ENCODE measurements around the gene EVL. TPM values are rescaled to one million over a fixed set of nuclear protein-coding genes. Genes with fewer than 3 reads are reported as not detected.

EVL gene
- total and polyA plus RNA-seq, 2 donors: 40.3 to 93.8 TPM

GRCh38 chr14:100031506-100032281 is 33.5 kb upstream of the EVL start:
- Histone ChIP-seq H3K4me3 (ENCODE audit: low read depth, low read length) (no peak overlapping the region), H3K36me3 (ENCODE audit: insufficient read depth) (no peaks in the 10 kb centered on the region), H3K4me1 (ENCODE audit: insufficient read depth) (no peaks in the 10 kb centered on the region), H3K27ac (ENCODE audit: low read depth) (no peak overlapping the region)
- 36% methylated on average over 7 of the region's 7 CpGs for WGBS
- no peak for DNase-seq (ENCODE audit: extremely low spot score)

- Histone ChIP-seq H3K4me1 (ENCODE audit: insufficient read depth) (no peaks in the 10 kb centered on the region), H3K36me3 (ENCODE audit: insufficient read depth) (no peaks in the 10 kb centered on the region), H3K27ac (ENCODE audit: low read depth) (no peak overlapping the region), H3K4me3 (ENCODE audit: low read depth, low read length) (no peak overlapping the region)
- whole genome bisulfite sequencing: 84% methylated on average over 1 of the region's 1 CpG
- DNase-seq (ENCODE audit: extremely low spot score): no peak
Measured at GRCh38 chr14:100032738-100033137, 32.5 kb upstream of the EVL start.

GRCh38 chr14:100033347-100034075 is 31.7 kb upstream of the EVL start:
- H3K27ac ChIP-seq (ENCODE audit: low read depth): no peak overlapping the region
- 88% methylated on average over 5 of the region's 5 CpGs for WGBS
- DNase-seq (ENCODE audit: extremely low spot score): no peak
- no peaks in the 10 kb centered on the region for H3K36me3 ChIP-seq (ENCODE audit: insufficient read depth)
- H3K4me1 ChIP-seq (ENCODE audit: insufficient read depth): no peaks in the 10 kb centered on the region
- no peak overlapping the region for H3K4me3 ChIP-seq (ENCODE audit: low read depth, low read length)

- Histone ChIP-seq H3K4me3 (ENCODE audit: low read depth, low read length) (no peak overlapping the region), H3K4me1 (ENCODE audit: insufficient read depth) (no peaks in the 10 kb centered on the region), H3K27ac (ENCODE audit: low read depth) (no peak overlapping the region), H3K36me3 (ENCODE audit: insufficient read depth) (no peaks in the 10 kb centered on the region)
- DNase-seq (ENCODE audit: extremely low spot score): no peak
- WGBS: 83% methylated on average over 4 of the region's 4 CpGs
Measured at GRCh38 chr14:100034468-100034867, 30.8 kb upstream of the EVL start.

- Histone ChIP-seq H3K36me3 (ENCODE audit: insufficient read depth) (no peaks in the 10 kb centered on the region), H3K4me1 (ENCODE audit: insufficient read depth) (no peaks in the 10 kb centered on the region), H3K27ac (ENCODE audit: low read depth) (no peak overlapping the region), H3K4me3 (ENCODE audit: low read depth, low read length) (no peak overlapping the region)
- no peak for DNase-seq (ENCODE audit: extremely low spot score)
Measured at GRCh38 chr14:100034961-100035500, 30.2 kb upstream of the EVL start.

- WGBS: 94% methylated on average over 2 of the region's 2 CpGs
- DNase-seq (ENCODE audit: extremely low spot score): no peak
- H3K27ac ChIP-seq (ENCODE audit: low read depth): no peak overlapping the region
- no peaks in the 10 kb centered on the region for H3K36me3 ChIP-seq (ENCODE audit: insufficient read depth)
- no peaks in the 10 kb centered on the region for H3K4me1 ChIP-seq (ENCODE audit: insufficient read depth)
- H3K4me3 ChIP-seq (ENCODE audit: low read depth, low read length): no peak overlapping the region
Measured at GRCh38 chr14:100035700-100036099, 29.5 kb upstream of the EVL start.

- no peaks in the 10 kb centered on the region for H3K4me1 ChIP-seq (ENCODE audit: insufficient read depth)
- H3K4me3 ChIP-seq (ENCODE audit: low read depth, low read length): no peak overlapping the region
- 60% methylated on average over 2 of the region's 2 CpGs for WGBS
- H3K27ac ChIP-seq (ENCODE audit: low read depth): no peak overlapping the region
- H3K36me3 ChIP-seq (ENCODE audit: insufficient read depth): no peaks in the 10 kb centered on the region
- no peak for DNase-seq (ENCODE audit: extremely low spot score)
Measured at GRCh38 chr14:100037353-100037752, 27.9 kb upstream of the EVL start.

- no peaks in the 10 kb centered on the region for H3K4me1 ChIP-seq (ENCODE audit: insufficient read depth)
- no peaks in the 10 kb centered on the region for H3K36me3 ChIP-seq (ENCODE audit: insufficient read depth)
- no peak overlapping the region for H3K27ac ChIP-seq (ENCODE audit: low read depth)
- no peak overlapping the region for H3K4me3 ChIP-seq (ENCODE audit: low read depth, low read length)
- WGBS: 76% methylated on average over 5 of the region's 5 CpGs
- no peak for DNase-seq (ENCODE audit: extremely low spot score)
Measured at GRCh38 chr14:100038065-100038464, 27.2 kb upstream of the EVL start.

GRCh38 chr14:100039903-100040302 is 25.3 kb upstream of the EVL start:
- no peak overlapping the region for H3K4me3 ChIP-seq (ENCODE audit: low read depth, low read length)
- H3K27ac ChIP-seq (ENCODE audit: low read depth): no peak overlapping the region
- no peak for DNase-seq (ENCODE audit: extremely low spot score)
- no peaks in the 10 kb centered on the region for H3K36me3 ChIP-seq (ENCODE audit: insufficient read depth)
- WGBS: 92% methylated on average over 3 of the region's 3 CpGs
- no peaks in the 10 kb centered on the region for H3K4me1 ChIP-seq (ENCODE audit: insufficient read depth)

GRCh38 chr14:100041271-100041670 is 24.0 kb upstream of the EVL start:
- no peak for DNase-seq (ENCODE audit: extremely low spot score)
- H3K27ac ChIP-seq (ENCODE audit: low read depth): no peak overlapping the region
- WGBS: 85% methylated on average over 2 of the region's 2 CpGs
- H3K4me3 ChIP-seq (ENCODE audit: low read depth, low read length): no peak overlapping the region
- H3K4me1 ChIP-seq (ENCODE audit: insufficient read depth): no peaks in the 10 kb centered on the region
- no peaks in the 10 kb centered on the region for H3K36me3 ChIP-seq (ENCODE audit: insufficient read depth)

- no peak for DNase-seq (ENCODE audit: extremely low spot score)
- H3K4me3 ChIP-seq (ENCODE audit: low read depth, low read length): no peak overlapping the region
- H3K36me3 ChIP-seq (ENCODE audit: insufficient read depth): no peaks in the 10 kb centered on the region
- no peak overlapping the region for H3K27ac ChIP-seq (ENCODE audit: low read depth)
- H3K4me1 ChIP-seq (ENCODE audit: insufficient read depth): no peaks in the 10 kb centered on the region
- 87% methylated on average over 6 of the region's 6 CpGs for WGBS
Measured at GRCh38 chr14:100042286-100042685, 22.9 kb upstream of the EVL start.

GRCh38 chr14:100045642-100046344 is 19.4 kb upstream of the EVL start:
- H3K4me3 ChIP-seq (ENCODE audit: low read depth, low read length): no peak overlapping the region
- no peak overlapping the region for H3K27ac ChIP-seq (ENCODE audit: low read depth)
- no peak for DNase-seq (ENCODE audit: extremely low spot score)
- WGBS: 75% methylated on average over 4 of the region's 4 CpGs
- no peaks in the 10 kb centered on the region for H3K36me3 ChIP-seq (ENCODE audit: insufficient read depth)
- no peaks in the 10 kb centered on the region for H3K4me1 ChIP-seq (ENCODE audit: insufficient read depth)

GRCh38 chr14:100047600-100047999 is 17.6 kb upstream of the EVL start:
- Histone ChIP-seq H3K4me3 (ENCODE audit: low read depth, low read length) (no peak overlapping the region), H3K4me1 (ENCODE audit: insufficient read depth) (no peaks in the 10 kb centered on the region), H3K36me3 (ENCODE audit: insufficient read depth) (no peaks in the 10 kb centered on the region), H3K27ac (ENCODE audit: low read depth) (no peak overlapping the region)
- no peak for DNase-seq (ENCODE audit: extremely low spot score)
- WGBS: 92% methylated on average over 4 of the region's 4 CpGs

- Histone ChIP-seq H3K4me1 (ENCODE audit: insufficient read depth) (no peaks in the 10 kb centered on the region), H3K36me3 (ENCODE audit: insufficient read depth) (no peaks in the 10 kb centered on the region), H3K4me3 (ENCODE audit: low read depth, low read length) (no peak overlapping the region), H3K27ac (ENCODE audit: low read depth) (no peak overlapping the region)
- 86% methylated on average over 3 of the region's 3 CpGs for WGBS
- DNase-seq (ENCODE audit: extremely low spot score): no peak
Measured at GRCh38 chr14:100048786-100049185, 16.4 kb upstream of the EVL start.

All from urinary bladder (tissue), 4 donors.